Measurements from ENCODE around the gene RFX3. TPM values are rescaled to one million over a fixed set of nuclear protein-coding genes. Genes with fewer than 3 reads are reported as not detected.

The RFX3 gene
- total and polyA plus RNA-seq, 2 of the 13 experiments (the other 11 are each of a cell fraction or from before 2014, with no cell fraction given): 2.7 to 5.3 TPM

GRCh38 chr9:3189113-3189861 is 336.5 kb downstream of the RFX3 start:
- BruUV-seq (replicated peaks): no TSS peak
- Histone ChIP-seq H3K27me3 (ENCODE audit: control insufficient read depth in 1 of 2, insufficient read depth in 2 of 2, low read length in 2 of 2) (no peaks in the 10 kb centered on the region; a peak in 1 of 5 replicates), H3K79me2 (ENCODE audit: insufficient read depth, low read length) (no peaks in the 10 kb centered on the region), H3K36me3 (replicated peaks in 1 of 2; ENCODE audit: control insufficient read depth in 1 of 2, insufficient read depth in 2 of 2, low read length in 2 of 2) (no peaks in the 10 kb centered on the region), H4K20me1 (ENCODE audit: insufficient read depth, low read length) (no peaks in the 10 kb centered on the region), H3K4me1 (ENCODE audit: insufficient read depth, low read length) (peaks cover 5% of the 10 kb centered on the region; the same call in 1 of the 2 replicates), H3K4me2 (ENCODE audit: low read depth, low read length) (no peak overlapping the region; the same call in 1 of the 2 replicates), H3K9ac (ENCODE audit: insufficient read depth, low read depth, low read length) (no peak overlapping the region), H3K4me3 (replicated peaks in 1 of 3; ENCODE audit: insufficient read depth in 1 of 3, low read depth in 2 of 3, low read length in 3 of 3) (no peak overlapping the region), H2AFZ (ENCODE audit: low read length) (no peak overlapping the region), H3K9me3 (ENCODE audit: low read length) (no peaks in the 10 kb centered on the region), H3K27ac (ENCODE audit: extremely low read length, insufficient read depth, low read length) (no peak overlapping the region)
- intact Hi-C loops (cut with micrococcal nuclease; ENCODE audit: unreplicated experiment) (no loop called here), in situ Hi-C loops (cut with HindIII; ENCODE audit: extremely low pct_ligation_motif_present, low pct_unique_long_range_greater_than_20kb) (no loop called here)
- no peak for FAIRE-seq
- no peak for ATAC-seq
- ChIA-PET CTCF (ENCODE audit: low intra/inter-chr PET ratio, low total read pairs) (no interaction called here), POLR2A (no interaction called here)
- peak; percentile 65; the same call in 1 of the 2 replicates for TF ChIP-seq ZNF652 (CRISPR knock-in tag; IDR thresholded peaks at IDR 0.05; ENCODE audit: borderline replicate concordance, low read depth)
- TF ChIP-seq, protein P1, sequence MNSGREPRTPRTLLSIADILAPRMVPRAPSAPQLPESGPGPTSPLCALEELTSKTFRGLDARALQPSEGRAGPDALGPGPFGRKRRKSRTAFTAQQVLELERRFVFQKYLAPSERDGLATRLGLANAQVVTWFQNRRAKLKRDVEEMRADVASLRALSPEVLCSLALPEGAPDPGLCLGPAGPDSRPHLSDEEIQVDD (CRISPR knock-in tag; IDR thresholded peaks at IDR 0.05; ENCODE audit: borderline replicate concordance): no peak
- peak; percentile 67; the same call in 1 of the 2 replicates for TF ChIP-seq ZNF564 (CRISPR knock-in tag; IDR thresholded peaks at IDR 0.05)
- TF ChIP-seq BCL6 (CRISPR knock-in tag; IDR thresholded peaks at IDR 0.05): peak; percentile 68; the same call in 1 of the 2 replicates
- 0 out of 2 replicates have a peak, but pooled peaks have one; percentile 34 for TF ChIP-seq HNF4A (CRISPR knock-in tag; IDR thresholded peaks at IDR 0.05)
- WGBS (ENCODE audit: low lambda C conversion rate): 25% methylated on average over 6 of the region's 7 CpGs
- DNase-seq (ENCODE audit: low spot score): no peak

DNA sequence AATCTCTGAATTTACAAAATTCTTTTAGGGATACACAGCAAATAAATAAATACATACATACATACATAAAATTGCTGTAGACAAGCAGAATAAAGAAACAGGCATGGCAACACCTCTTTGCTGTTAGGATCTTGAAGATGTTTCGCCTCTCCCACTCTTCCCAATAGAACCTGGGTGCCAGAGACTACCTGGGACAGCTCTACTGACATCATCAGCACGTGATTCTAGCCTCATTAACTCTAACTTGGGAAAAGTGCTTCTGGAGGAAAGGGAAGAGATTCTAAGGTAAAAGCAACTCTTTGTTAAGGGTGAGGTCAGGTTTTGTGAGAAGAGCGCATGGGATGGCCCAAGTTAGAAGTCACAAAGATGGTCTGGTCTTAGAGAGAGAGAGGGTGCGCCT is 339.1 kb downstream of the RFX3 start:
- Histone ChIP-seq H3K4me3 (replicated peaks in 1 of 3; ENCODE audit: insufficient read depth in 1 of 3, low read depth in 2 of 3, low read length in 3 of 3) (no peak overlapping the region), H3K36me3 (replicated peaks in 1 of 2; ENCODE audit: control insufficient read depth in 1 of 2, insufficient read depth in 2 of 2, low read length in 2 of 2) (no peaks in the 10 kb centered on the region), H3K27ac (ENCODE audit: extremely low read length, insufficient read depth, low read length) (no peak overlapping the region), H3K4me1 (ENCODE audit: insufficient read depth, low read length) (peaks cover 10% of the 10 kb centered on the region), H2AFZ (ENCODE audit: low read length) (no peak overlapping the region), H3K4me2 (ENCODE audit: low read depth, low read length) (no peak overlapping the region), H3K9ac (ENCODE audit: insufficient read depth, low read depth, low read length) (no peak overlapping the region), H4K20me1 (ENCODE audit: insufficient read depth, low read length) (no peaks in the 10 kb centered on the region), H3K79me2 (ENCODE audit: insufficient read depth, low read length) (no peaks in the 10 kb centered on the region), H3K27me3 (ENCODE audit: control insufficient read depth in 1 of 2, insufficient read depth in 2 of 2, low read length in 2 of 2) (peaks cover 0 to 7% of the 10 kb centered on the region in 2 experiments; a peak in 2 of 5 replicates), H3K9me3 (ENCODE audit: low read length) (no peaks in the 10 kb centered on the region)
- TF ChIP-seq ZNF589 (CRISPR knock-in tag; conservative IDR thresholded peaks at IDR 0.05): no peak
- TF ChIP-seq IKZF1 (IDR thresholded peaks at IDR 0.05): no peak
- no peak for TF ChIP-seq GPBP1L1 (CRISPR knock-in tag; IDR thresholded peaks at IDR 0.05)
- TF ChIP-seq ZNF747 (CRISPR knock-in tag; IDR thresholded peaks at IDR 0.05; ENCODE audit: borderline replicate concordance): no peak
- no peak for TF ChIP-seq CHD4 (IDR thresholded peaks at IDR 0.05; ENCODE audit: borderline replicate concordance, low read length)
- BruUV-seq (replicated peaks): no TSS peak
- intact Hi-C loops (cut with micrococcal nuclease; ENCODE audit: unreplicated experiment): no loop called here
- ATAC-seq (no peak), FAIRE-seq (no peak), DNase-seq (ENCODE audit: low spot score) (no peak)
- 47% methylated on average over 4 of the region's 4 CpGs for WGBS (ENCODE audit: low lambda C conversion rate)
- ChIA-PET POLR2A (no interaction called here), CTCF (ENCODE audit: low intra/inter-chr PET ratio, low total read pairs) (no interaction called here)
- in situ Hi-C loops (cut with HindIII; ENCODE audit: extremely low pct_ligation_motif_present, low pct_unique_long_range_greater_than_20kb): no loop called here

Measured in HepG2 (cell line).